GM12865 (cell line): Measurements from ENCODE around the gene SBNO2.
"Not testable (repeated sequence)": the region's sequence is repeated elsewhere in the genome, so short reads cannot be mapped to it uniquely, and the experiment has no call there.

Experiments used
- DNase-seq: peaks from one replicate; pipeline ENCODE4 v3.0.0; 2010; ENCODE audit warnings: low read depth
- H3K4me3 ChIP-seq: 2 replicates; pipeline ENCODE4 v1.5.1; 2011; ENCODE audit warnings: mild to moderate bottlenecking, low read depth, low read length, control low read depth
- CTCF ChIP-seq: IDR thresholded peaks from 2 replicates; pipeline ENCODE4 v1.5.1; 2011; ENCODE audit warnings: low read length, control low read depth, low read depth, inconsistent platforms; ENCODE audit not compliant: insufficient read depth; ENCODE audit errors: missing control alignments

The SBNO2 gene

DNA sequence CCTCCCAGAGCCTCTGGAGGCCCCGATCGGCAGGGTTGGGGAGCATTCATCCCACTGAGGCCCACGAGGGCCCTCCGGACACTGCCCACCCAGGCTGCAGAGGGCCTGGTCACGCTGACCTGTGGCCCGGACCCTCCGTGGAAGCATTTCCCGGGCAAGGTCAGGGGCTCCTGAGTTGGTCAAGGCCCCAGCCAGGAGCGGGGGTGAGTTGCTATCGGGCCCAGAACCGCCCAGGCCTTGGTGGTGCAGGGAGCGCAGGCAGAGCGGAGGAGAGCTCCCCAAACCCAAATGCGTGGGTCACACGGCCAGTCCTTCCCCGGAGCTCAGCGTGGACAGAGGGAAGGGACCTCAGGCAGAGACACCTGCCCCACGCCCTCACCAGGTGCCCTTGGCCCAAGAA is 44.5 kb downstream of the SBNO2 start:
- DNase-seq: no peak
- TF ChIP-seq CTCF: no peak
- H3K4me3 ChIP-seq: no peak overlapping the region

DNA sequence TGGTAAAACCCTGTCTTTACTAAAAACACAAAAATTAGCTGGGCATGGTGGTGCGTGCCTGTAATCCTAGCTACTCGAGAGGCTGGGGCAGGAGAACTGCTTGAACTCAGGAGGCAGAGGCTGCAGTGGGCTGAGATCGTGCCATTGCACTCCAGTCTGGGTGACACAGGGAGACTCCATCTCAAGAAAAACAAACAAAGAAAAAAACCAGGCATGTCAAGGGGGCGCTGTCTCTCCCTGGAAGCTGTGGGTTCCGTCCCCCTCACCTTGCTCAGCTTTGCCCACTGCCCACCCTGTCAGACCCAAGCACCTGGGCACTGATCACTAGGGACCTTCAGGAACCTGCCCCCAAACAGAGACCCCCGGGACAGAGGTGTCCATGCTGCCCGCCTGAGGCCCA is 45.0 kb downstream of the SBNO2 start:
- not testable (repeated sequence) for DNase-seq, H3K4me3 ChIP-seq

DNA sequence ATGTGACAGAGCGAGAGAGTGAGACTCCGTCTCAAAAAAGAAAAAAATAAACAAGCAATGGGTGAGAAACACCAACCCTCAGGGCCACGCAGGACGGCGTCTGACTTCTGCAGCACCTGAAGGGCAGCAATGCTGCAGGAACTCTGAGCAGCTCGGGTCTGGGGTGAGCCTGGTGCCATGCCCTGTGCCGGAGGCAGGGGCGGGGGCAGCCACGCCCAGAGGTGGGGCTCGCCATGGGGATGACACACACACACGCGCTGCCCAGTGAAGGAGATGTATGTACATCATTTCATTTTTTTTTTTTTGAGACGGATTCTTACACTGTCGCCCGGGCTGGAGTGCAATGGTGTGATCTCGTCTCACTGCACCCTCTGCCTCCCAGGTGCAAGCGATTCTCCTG is 46.0 kb downstream of the SBNO2 start:
- DNase-seq: no peak
- no peak for TF ChIP-seq CTCF
- no peak overlapping the region for H3K4me3 ChIP-seq

- TF ChIP-seq CTCF: no peak
- H3K4me3 ChIP-seq: no peak overlapping the region
Measured at GRCh38 chr19:1126984-1127760, 46.9 kb downstream of the SBNO2 start.

DNA sequence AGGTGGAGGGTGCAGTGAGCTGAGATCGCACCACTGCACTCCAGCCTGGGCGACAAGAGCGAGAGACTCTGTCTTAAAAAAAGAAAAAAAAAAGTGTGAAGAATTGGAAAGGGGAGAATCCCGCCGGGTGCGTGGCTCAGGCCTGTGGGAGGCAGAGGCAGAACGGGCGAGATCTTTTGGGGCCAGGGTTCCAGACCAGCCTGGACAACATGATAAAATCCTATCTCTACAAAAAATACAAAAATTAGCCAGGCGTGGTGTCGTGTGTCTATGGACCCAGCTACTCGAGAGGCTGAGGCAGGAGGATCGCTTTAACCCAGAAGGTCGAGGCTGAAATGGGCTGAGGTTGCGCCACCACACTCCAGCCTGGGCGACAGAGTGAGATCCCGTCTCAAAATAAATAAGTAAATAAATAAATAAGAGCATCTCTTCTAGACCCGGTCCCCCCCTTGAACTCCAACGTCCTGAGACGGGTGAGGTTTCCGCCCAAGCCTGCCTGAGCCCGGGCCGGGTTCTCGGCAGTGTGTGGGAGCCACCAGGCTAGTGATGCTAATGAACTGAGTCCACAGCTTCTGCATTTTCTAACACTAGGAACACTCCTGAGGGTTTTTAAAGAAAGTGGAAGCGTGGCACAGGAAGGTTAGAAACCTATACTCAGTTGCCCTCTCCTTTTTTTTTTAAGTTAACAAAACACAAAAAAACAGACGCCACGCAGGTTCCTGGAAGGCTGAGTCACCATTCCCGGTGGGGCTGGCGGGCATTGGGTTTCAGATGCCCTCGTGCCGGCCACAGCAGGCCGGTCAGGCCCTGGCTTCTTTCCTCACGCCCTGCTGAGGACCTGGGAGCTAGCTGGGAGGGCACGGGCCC is 48.2 kb downstream of the SBNO2 start:
- DNase-seq: no peak
- no peak for TF ChIP-seq CTCF
- no peak overlapping the region for H3K4me3 ChIP-seq

More at GRCh38 chr19:1126984-1127760, 46.9 kb downstream of the SBNO2 start:
- DNase-seq: no peak

DNA sequence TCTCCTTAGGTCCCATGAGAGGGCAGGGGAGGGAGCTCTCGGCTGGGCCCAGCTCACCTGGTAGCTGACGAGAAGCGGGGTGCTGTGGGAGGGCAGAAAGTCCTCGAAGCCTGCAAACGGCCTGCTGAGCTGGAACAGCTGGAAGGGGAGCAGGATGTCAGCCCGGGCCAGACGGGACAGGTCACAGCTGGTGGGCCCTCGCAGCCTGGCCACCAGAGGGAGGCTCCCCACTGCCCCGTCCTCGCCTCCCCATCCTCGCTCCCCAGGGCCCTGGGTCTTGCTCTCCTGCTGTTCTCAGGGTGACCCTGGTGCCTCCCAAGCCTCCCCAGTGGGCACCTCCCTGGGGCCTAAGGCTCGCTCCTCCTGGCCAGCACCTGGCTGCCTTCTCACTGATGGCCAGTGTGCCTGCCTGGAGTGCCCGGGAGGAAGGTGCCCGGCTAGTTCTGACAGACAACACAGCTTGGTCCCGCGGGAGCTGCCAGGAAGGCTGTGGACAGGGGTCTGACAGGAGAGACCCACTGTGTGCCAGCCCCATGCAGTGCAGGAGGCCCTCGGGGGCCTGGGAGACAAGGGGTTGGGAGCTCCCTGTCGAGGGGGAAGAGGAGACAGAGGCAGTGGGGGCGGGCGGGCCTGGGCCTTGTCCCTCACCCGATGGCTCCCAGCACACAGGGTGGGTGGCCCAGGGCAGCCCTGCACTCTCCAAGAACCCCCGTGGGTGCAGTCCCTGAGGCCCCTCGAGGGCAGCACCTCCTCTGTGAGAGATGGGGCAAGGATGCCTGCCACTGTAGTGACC is 50.0 kb downstream of the SBNO2 start:
- no peak for TF ChIP-seq CTCF
- H3K4me3 ChIP-seq: no peak overlapping the region
- no peak for DNase-seq

- no peak overlapping the region for H3K4me3 ChIP-seq
- no peak for DNase-seq
- TF ChIP-seq CTCF: no peak
Measured at GRCh38 chr19:1123381-1123780, 50.7 kb downstream of the SBNO2 start.
